ENCODE data around the gene FANK1. TPM values are rescaled to one million over a fixed set of nuclear protein-coding genes. Genes with fewer than 3 reads are reported as not detected.
A peak's percentile ranks its signal among the peaks of the same experiment; 100 is the strongest.

Gene FANK1
- total and polyA plus RNA-seq, 7 experiments from 2014 or later = 0.35 to 0.67 (median 0.37) TPM; not detected in 4

GRCh38 chr10:125992254-125992653, 95.9 kb downstream of the FANK1 start:
- Histone ChIP-seq H3K27ac (ENCODE audit: low read depth, low read length) (no peak overlapping the region), H3K27me3 (ENCODE audit: control insufficient read depth in 2 of 2, insufficient read depth in 2 of 2, low read length in 2 of 2) (no peaks in the 10 kb centered on the region), H3K4me3 (ENCODE audit: low read length) (no peak overlapping the region), H3K9me3 (ENCODE audit: control insufficient read depth in 2 of 3, low read length in 3 of 3) (no peaks in the 10 kb centered on the region), H3K4me1 (ENCODE audit: control insufficient read depth in 2 of 2, insufficient read depth in 2 of 2, low read length in 2 of 2) (no peaks in the 10 kb centered on the region), H3K36me3 (ENCODE audit: control insufficient read depth in 2 of 3, insufficient read depth in 3 of 3, low read length in 3 of 3) (no peaks in the 10 kb centered on the region)
- DNase-seq = no peak
- no peak overlapping the region for H3K4me3 Mint-ChIP-seq
- intact Hi-C loops (cut with micrococcal nuclease) = no loop called here
- peaks cover 0 to 9% (median 2%) of the 10 kb centered on the region in 5 donors for H3K27me3 Mint-ChIP-seq
- CTCF ChIA-PET = no interaction called here
- no peak for ATAC-seq
- no peaks in the 10 kb centered on the region for H3K36me3 Mint-ChIP-seq
- peaks cover 0 to 2% (median 0%) of the 10 kb centered on the region in 11 donors for H3K9me3 Mint-ChIP-seq
- no peaks in the 10 kb centered on the region for H3K4me1 Mint-ChIP-seq
- POLR2A ChIA-PET = no interaction called here
- no peak overlapping the region for H3K27ac Mint-ChIP-seq

- H3K4me3 Mint-ChIP-seq = no peak overlapping the region
- no peak for ATAC-seq
- CTCF ChIA-PET = no interaction called here
Observed at GRCh38 chr10:125994601-125995000, 98.2 kb downstream of the FANK1 start.

GRCh38 chr10:125995726-125996304, 99.5 kb downstream of the FANK1 start:
- Histone ChIP-seq H3K4me1 (ENCODE audit: control insufficient read depth in 2 of 2, insufficient read depth in 2 of 2, low read length in 2 of 2) (no peaks in the 10 kb centered on the region), H3K27me3 (ENCODE audit: control insufficient read depth in 2 of 2, insufficient read depth in 2 of 2, low read length in 2 of 2) (no peaks in the 10 kb centered on the region), H3K4me3 (ENCODE audit: low read length) (no peak overlapping the region), H3K9me3 (ENCODE audit: control insufficient read depth in 2 of 3, low read length in 3 of 3) (no peaks in the 10 kb centered on the region), H3K27ac (ENCODE audit: low read depth, low read length) (no peak overlapping the region), H3K36me3 (ENCODE audit: control insufficient read depth in 2 of 3, insufficient read depth in 3 of 3, low read length in 3 of 3) (no peaks in the 10 kb centered on the region)
- ChIA-PET CTCF (no interaction called here), POLR2A (no interaction called here)
- H3K36me3 Mint-ChIP-seq = no peaks in the 10 kb centered on the region
- peaks cover 0 to 8% (median 0%) of the 10 kb centered on the region in 7 donors for H3K4me1 Mint-ChIP-seq
- no peak overlapping the region for H3K4me3 Mint-ChIP-seq
- H3K27ac Mint-ChIP-seq = no peak overlapping the region
- H3K9me3 Mint-ChIP-seq = peaks cover 0 to 2% (median 0%) of the 10 kb centered on the region in 11 donors
- no peak for ATAC-seq
- no peak for DNase-seq
- H3K27me3 Mint-ChIP-seq = peaks cover 0 to 5% (median 4%) of the 10 kb centered on the region in 5 donors
- intact Hi-C loops (cut with micrococcal nuclease) = no loop called here

More at GRCh38 chr10:125994601-125995000, 98.2 kb downstream of the FANK1 start:
- Mint-ChIP-seq H3K36me3 (no peaks in the 10 kb centered on the region), H3K9me3 (peaks cover 0 to 2% (median 0%) of the 10 kb centered on the region in 11 donors), H3K4me1 (peaks cover 0 to 4% (median 0%) of the 10 kb centered on the region in 7 donors), H3K27ac (no peak overlapping the region), H3K27me3 (peaks cover 0 to 9% (median 4%) of the 10 kb centered on the region in 5 donors)
- H3K27me3 ChIP-seq (ENCODE audit: control insufficient read depth in 2 of 2, insufficient read depth in 2 of 2, low read length in 2 of 2) = no peaks in the 10 kb centered on the region
- no peak overlapping the region for H3K4me3 ChIP-seq (ENCODE audit: low read length)
- H3K9me3 ChIP-seq (ENCODE audit: control insufficient read depth in 2 of 3, low read length in 3 of 3) = no peaks in the 10 kb centered on the region
- no peak overlapping the region for H3K27ac ChIP-seq (ENCODE audit: low read depth, low read length)
- intact Hi-C loops (cut with micrococcal nuclease) = no loop called here
- H3K36me3 ChIP-seq (ENCODE audit: control insufficient read depth in 2 of 3, insufficient read depth in 3 of 3, low read length in 3 of 3) = no peaks in the 10 kb centered on the region
- POLR2A ChIA-PET = interaction anchor here (0.7 kb wide), 1 partner anchor 21 kb away, joined by 3 read pairs; no protein-coding TSS in a partner anchor
- H3K4me1 ChIP-seq (ENCODE audit: control insufficient read depth in 2 of 2, insufficient read depth in 2 of 2, low read length in 2 of 2) = no peaks in the 10 kb centered on the region
- no peak for DNase-seq

- Histone ChIP-seq H3K4me1 (ENCODE audit: control insufficient read depth in 2 of 2, insufficient read depth in 2 of 2, low read length in 2 of 2) (no peaks in the 10 kb centered on the region), H3K4me3 (ENCODE audit: low read length) (no peak overlapping the region), H3K36me3 (ENCODE audit: control insufficient read depth in 2 of 3, insufficient read depth in 3 of 3, low read length in 3 of 3) (no peaks in the 10 kb centered on the region), H3K27ac (ENCODE audit: low read depth, low read length) (no peak overlapping the region), H3K9me3 (ENCODE audit: control insufficient read depth in 2 of 3, low read length in 3 of 3) (no peaks in the 10 kb centered on the region), H3K27me3 (ENCODE audit: control insufficient read depth in 2 of 2, insufficient read depth in 2 of 2, low read length in 2 of 2) (no peaks in the 10 kb centered on the region)
- ChIA-PET POLR2A (no interaction called here), CTCF (no interaction called here)
- no peak for DNase-seq
- no peaks in the 10 kb centered on the region for H3K9me3 Mint-ChIP-seq
- intact Hi-C loops (cut with micrococcal nuclease) = no loop called here
- no peaks in the 10 kb centered on the region for H3K36me3 Mint-ChIP-seq
- H3K27me3 Mint-ChIP-seq = peaks cover 0 to 11% (median 5%) of the 10 kb centered on the region in 5 donors
- no peak for ATAC-seq
- no peak overlapping the region for H3K4me3 Mint-ChIP-seq
- H3K27ac Mint-ChIP-seq = no peak overlapping the region
- H3K4me1 Mint-ChIP-seq = peaks cover 0 to 8% (median 0%) of the 10 kb centered on the region in 7 donors
Observed at GRCh38 chr10:125997586-125997985, 101.2 kb downstream of the FANK1 start.

- Histone ChIP-seq H3K36me3 (ENCODE audit: control insufficient read depth in 2 of 3, insufficient read depth in 3 of 3, low read length in 3 of 3) (no peaks in the 10 kb centered on the region), H3K9me3 (ENCODE audit: control insufficient read depth in 2 of 3, low read length in 3 of 3) (no peaks in the 10 kb centered on the region), H3K27me3 (ENCODE audit: control insufficient read depth in 2 of 2, insufficient read depth in 2 of 2, low read length in 2 of 2) (no peaks in the 10 kb centered on the region), H3K4me3 (ENCODE audit: low read length) (no peak overlapping the region), H3K4me1 (ENCODE audit: control insufficient read depth in 2 of 2, insufficient read depth in 2 of 2, low read length in 2 of 2) (no peaks in the 10 kb centered on the region), H3K27ac (ENCODE audit: low read depth, low read length) (no peak overlapping the region)
- Mint-ChIP-seq H3K4me3 (peak overlapping the region in 1 of 10 donors; percentile 18), H3K36me3 (no peaks in the 10 kb centered on the region), H3K9me3 (no peaks in the 10 kb centered on the region), H3K27me3 (peaks cover 0 to 13% (median 5%) of the 10 kb centered on the region in 5 donors), H3K27ac (no peak overlapping the region), H3K4me1 (peaks cover 0 to 8% (median 0%) of the 10 kb centered on the region in 7 donors)
- intact Hi-C loops (cut with micrococcal nuclease) = no loop called here
- ATAC-seq (no peak), DNase-seq (no peak)
- POLR2A ChIA-PET = no interaction called here
- CTCF ChIA-PET = no interaction called here
Observed at GRCh38 chr10:125999694-126000093, 103.3 kb downstream of the FANK1 start.

GRCh38 chr10:126001576-126001975, 105.2 kb downstream of the FANK1 start:
- no peaks in the 10 kb centered on the region for H3K36me3 Mint-ChIP-seq
- Histone ChIP-seq H3K4me1 (ENCODE audit: control insufficient read depth in 2 of 2, insufficient read depth in 2 of 2, low read length in 2 of 2) (no peaks in the 10 kb centered on the region), H3K27me3 (ENCODE audit: control insufficient read depth in 2 of 2, insufficient read depth in 2 of 2, low read length in 2 of 2) (no peaks in the 10 kb centered on the region), H3K36me3 (ENCODE audit: control insufficient read depth in 2 of 3, insufficient read depth in 3 of 3, low read length in 3 of 3) (no peaks in the 10 kb centered on the region), H3K27ac (ENCODE audit: low read depth, low read length) (no peak overlapping the region), H3K4me3 (ENCODE audit: low read length) (no peak overlapping the region), H3K9me3 (ENCODE audit: control insufficient read depth in 2 of 3, low read length in 3 of 3) (no peaks in the 10 kb centered on the region)
- H3K4me1 Mint-ChIP-seq = peaks cover 0 to 8% (median 0%) of the 10 kb centered on the region in 7 donors
- H3K9me3 Mint-ChIP-seq = no peaks in the 10 kb centered on the region
- H3K27ac Mint-ChIP-seq = no peak overlapping the region
- POLR2A ChIA-PET = no interaction called here
- ATAC-seq (no peak), DNase-seq (no peak)
- intact Hi-C loops (cut with micrococcal nuclease) = no loop called here
- H3K27me3 Mint-ChIP-seq = peaks cover 0 to 12% (median 8%) of the 10 kb centered on the region in 5 donors
- H3K4me3 Mint-ChIP-seq = no peak overlapping the region
- CTCF ChIA-PET = no interaction called here

- Histone ChIP-seq H3K9me3 (ENCODE audit: control insufficient read depth in 2 of 3, low read length in 3 of 3) (no peaks in the 10 kb centered on the region), H3K4me3 (ENCODE audit: low read length) (no peak overlapping the region), H3K36me3 (ENCODE audit: control insufficient read depth in 2 of 3, insufficient read depth in 3 of 3, low read length in 3 of 3) (no peaks in the 10 kb centered on the region), H3K27me3 (ENCODE audit: control insufficient read depth in 2 of 2, insufficient read depth in 2 of 2, low read length in 2 of 2) (no peaks in the 10 kb centered on the region), H3K4me1 (ENCODE audit: control insufficient read depth in 2 of 2, insufficient read depth in 2 of 2, low read length in 2 of 2) (no peaks in the 10 kb centered on the region), H3K27ac (ENCODE audit: low read depth, low read length) (no peak overlapping the region)
- Mint-ChIP-seq H3K27me3 (peaks cover 0 to 11% (median 7%) of the 10 kb centered on the region in 5 donors), H3K4me3 (no peak overlapping the region), H3K9me3 (peaks cover 0 to 1% (median 0%) of the 10 kb centered on the region in 11 donors), H3K27ac (no peak overlapping the region), H3K4me1 (peaks cover 0 to 2% (median 0%) of the 10 kb centered on the region in 7 donors), H3K36me3 (no peaks in the 10 kb centered on the region)
- intact Hi-C loops (cut with micrococcal nuclease) = no loop called here
- ATAC-seq (no peak), DNase-seq (no peak)
- ChIA-PET POLR2A (no interaction called here), CTCF (no interaction called here)
Observed at GRCh38 chr10:126004752-126005151, 108.4 kb downstream of the FANK1 start.
